Stimulated activated naive CD8-positive, alpha-beta T cell treated with anti-CD3 and anti-CD28 coated beads, Interleukin-15, amount 100 ng/mL, for 72 hours (primary cell): ENCODE measurements around the gene POU3F2.
A peak's percentile ranks its signal among the peaks of the same experiment; 100 is the strongest.

Source experiments
- ATAC-seq: fragments of 150-1000 bp; cut with Tn5 transposase; 2 replicates; pipeline ENCODE4 v1.10.0; 2021; ENCODE audit warnings: mild to moderate bottlenecking, moderate library complexity
- DNase-seq, 2 donors: peaks; one replicate each; pipeline ENCODE4 v3.0.0; 2021 to 2022
- H3K27ac Mint-ChIP-seq, 2 donors: one replicate each; pipeline ENCODE4 v1.8.0; 2022; ENCODE audit warnings: mild to moderate bottlenecking in 2 of 2, mixed read lengths in 2 of 2, moderate library complexity in 2 of 2
- H3K27me3 Mint-ChIP-seq: one replicate; pipeline ENCODE4 v1.8.0; 2022; ENCODE audit warnings: mixed read lengths
- H3K4me1 Mint-ChIP-seq: one replicate; pipeline ENCODE4 v1.8.0; 2022; ENCODE audit warnings: mild to moderate bottlenecking, mixed read lengths
- H3K4me3 Mint-ChIP-seq, 2 donors: one replicate each; pipeline ENCODE4 v1.8.0; 2022; ENCODE audit warnings: mild to moderate bottlenecking in 2 of 2, mixed read lengths in 2 of 2, moderate library complexity in 1 of 2
- H3K9me3 Mint-ChIP-seq, 2 donors: one replicate each; pipeline ENCODE4 v1.8.0; 2022; ENCODE audit warnings: mixed read lengths in 2 of 2

POU3F2 gene

DNA sequence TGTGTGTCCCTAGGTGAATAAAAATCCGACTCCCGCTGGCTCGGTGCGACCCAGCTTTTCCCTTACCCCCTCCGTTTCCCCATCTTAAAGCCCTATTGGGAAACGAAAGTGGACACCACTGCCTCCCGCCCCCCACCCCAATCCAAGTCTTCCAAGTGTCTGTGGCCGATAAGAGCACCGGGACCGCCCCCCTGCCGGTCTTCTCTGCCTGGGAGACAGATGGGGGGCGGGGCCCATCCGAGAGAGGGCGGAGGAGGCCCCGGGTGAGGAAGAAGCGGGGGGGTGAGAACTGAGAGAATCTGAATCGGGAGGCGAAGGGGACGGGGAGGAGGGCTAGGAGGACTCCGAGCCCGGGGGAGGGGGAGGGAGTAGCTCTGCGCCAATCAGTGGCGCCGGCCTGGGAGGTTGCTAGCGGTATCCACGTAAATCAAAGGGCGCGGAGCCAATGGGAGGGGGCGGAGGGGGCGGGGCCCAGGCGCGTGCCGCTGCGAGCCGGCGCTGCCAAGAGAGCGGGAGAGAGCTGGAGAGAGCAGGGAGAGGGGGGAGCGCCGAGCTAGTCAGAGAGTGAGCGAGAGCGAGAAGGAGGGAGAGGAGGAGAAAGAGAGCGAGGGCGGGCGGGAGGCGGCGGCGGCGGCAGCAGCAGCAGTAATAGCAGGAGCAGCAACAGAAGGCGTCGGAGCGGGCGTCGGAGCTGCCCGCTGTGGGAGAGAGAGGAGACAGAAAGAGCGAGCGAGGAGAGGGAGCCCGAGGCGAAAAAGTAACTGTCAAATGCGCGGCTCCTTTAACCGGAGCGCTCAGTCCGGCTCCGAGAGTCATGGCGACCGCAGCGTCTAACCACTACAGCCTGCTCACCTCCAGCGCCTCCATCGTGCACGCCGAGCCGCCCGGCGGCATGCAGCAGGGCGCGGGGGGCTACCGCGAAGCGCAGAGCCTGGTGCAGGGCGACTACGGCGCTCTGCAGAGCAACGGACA, at the start of gene POU3F2:
TSS of gene POU3F2 (plus strand) at position 515 of the 972 bp plus-strand sequence. CDS start at position 815, 300 bp downstream.
- peaks cover 57% of the 10 kb centered on the region for H3K4me1 Mint-ChIP-seq
- H3K27ac Mint-ChIP-seq, result peak within 1 kb of the TSS in 1 of 2 donors; percentile 49
- peak; percentile 78 for ATAC-seq
- peaks cover 97% of the 10 kb centered on the region for H3K27me3 Mint-ChIP-seq
- H3K9me3 Mint-ChIP-seq, result no peaks in the 10 kb centered on the region
- peak; percentile 38 to 56 for DNase-seq
- H3K4me3 Mint-ChIP-seq, result peak within 1 kb of the TSS; percentile 87 to 97

DNA sequence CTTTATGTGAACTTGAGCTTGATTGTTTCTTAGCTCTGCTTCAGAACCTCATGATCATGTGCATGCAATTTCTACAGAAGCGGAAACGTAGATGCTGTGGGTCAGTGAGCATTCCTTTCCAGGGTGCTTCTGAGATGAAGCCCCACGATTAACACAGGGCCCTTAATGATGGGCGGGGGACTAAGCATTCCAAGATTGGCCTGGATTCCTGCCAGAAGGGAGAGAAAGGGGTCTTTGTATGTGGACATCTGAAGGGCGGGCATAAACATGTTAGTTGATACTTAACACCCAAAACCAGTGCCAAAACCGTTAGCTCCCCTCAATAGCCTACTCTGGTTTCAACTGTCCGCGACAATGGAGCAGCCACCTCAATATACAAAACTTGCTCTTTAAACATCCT, 46.9 kb upstream of the POU3F2 start:
- DNase-seq, result no peak
- Mint-ChIP-seq H3K4me1 (peaks cover 5% of the 10 kb centered on the region), H3K9me3 (no peaks in the 10 kb centered on the region), H3K27ac (no peak overlapping the region), H3K27me3 (peaks cover 38% of the 10 kb centered on the region), H3K4me3 (no peak overlapping the region)
- ATAC-seq, result no peak

DNA sequence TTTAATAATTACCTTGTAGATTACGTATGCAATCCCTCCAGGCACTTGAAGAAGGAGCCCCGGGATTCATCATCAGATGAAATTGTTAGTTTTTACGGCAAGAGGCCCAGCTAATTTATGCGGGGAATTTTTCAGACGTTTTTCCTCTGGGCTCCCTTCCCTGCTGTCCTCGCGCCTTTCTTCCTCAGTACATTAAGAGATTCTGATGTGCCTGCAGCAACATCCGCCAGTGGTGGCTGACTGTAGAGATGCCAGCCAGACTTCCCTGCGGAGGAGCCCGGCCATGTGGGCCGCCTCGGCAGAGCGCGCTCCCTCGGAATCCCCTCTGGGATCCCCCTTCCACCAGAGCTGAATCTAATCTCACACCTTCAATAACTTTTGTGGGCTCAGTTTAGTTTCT, 46.4 kb upstream of the POU3F2 start:
- DNase-seq, result no peak
- Mint-ChIP-seq H3K27me3 (peaks cover 33% of the 10 kb centered on the region), H3K27ac (no peak overlapping the region), H3K4me3 (no peak overlapping the region), H3K4me1 (no peaks in the 10 kb centered on the region), H3K9me3 (no peaks in the 10 kb centered on the region)
- ATAC-seq, result no peak

DNA sequence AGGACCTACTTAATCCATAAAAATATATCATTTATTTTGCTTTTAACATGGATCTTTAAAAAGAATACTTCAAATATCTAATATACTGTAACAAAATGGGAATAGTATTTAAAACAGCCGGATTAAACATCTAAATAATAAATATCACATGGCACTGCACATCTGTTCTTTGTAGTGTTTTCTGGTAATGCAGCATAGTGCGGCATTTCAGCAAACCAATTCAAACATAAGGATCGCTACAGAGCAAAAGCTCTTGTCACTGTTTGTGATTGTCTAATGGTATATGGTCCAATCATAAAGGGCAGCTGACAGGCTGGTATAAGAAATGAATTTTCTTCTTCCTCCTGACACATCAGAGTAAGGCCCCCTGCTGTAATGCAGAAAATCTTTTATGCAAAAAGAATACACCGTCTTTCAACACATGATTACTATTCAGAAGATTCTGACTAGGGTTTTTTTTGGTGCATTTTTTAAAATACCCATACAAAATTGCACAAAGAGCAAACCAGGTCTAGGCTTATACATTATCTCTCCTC, 40.0 kb upstream of the POU3F2 start:
- ATAC-seq (no peak), DNase-seq (no peak)
- no peak overlapping the region for H3K27ac Mint-ChIP-seq
- no peaks in the 10 kb centered on the region for H3K9me3 Mint-ChIP-seq
- H3K27me3 Mint-ChIP-seq, result peaks cover 22% of the 10 kb centered on the region
- no peaks in the 10 kb centered on the region for H3K4me1 Mint-ChIP-seq
- no peak overlapping the region for H3K4me3 Mint-ChIP-seq

DNA sequence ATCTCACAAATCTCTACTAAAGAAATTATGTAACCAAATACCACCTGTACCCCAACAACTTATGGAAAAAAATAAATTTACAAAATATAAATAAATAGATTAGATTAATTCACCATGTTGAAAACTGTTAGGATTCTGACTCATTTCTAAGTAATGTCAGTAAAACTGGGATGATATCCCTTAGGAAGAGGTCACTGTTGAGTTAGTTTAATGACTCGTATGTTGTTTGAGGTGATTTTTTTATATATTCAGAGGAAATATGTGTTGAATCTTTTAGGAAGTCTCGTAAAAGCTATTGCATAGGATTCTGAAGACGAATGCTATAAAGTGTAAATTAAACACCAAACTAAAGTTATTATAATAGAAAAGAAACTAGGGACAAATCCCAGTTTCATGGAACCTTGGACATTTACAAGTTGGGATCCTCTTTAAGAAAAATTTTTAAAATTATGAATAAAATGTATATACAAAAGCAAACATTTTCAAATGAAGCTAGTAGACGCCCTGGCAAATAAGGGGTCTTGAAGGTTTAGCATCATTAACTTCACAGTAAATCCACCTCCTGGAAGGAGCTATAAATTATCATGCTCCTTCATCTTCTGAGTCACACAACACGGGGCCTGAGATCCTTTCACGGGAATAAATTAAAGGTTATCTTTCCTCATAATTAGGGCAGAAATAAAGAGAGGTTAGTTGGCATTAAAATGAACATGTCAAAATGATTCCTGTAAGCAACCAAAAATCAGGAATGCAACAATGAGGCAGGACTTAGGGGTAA, 37.0 kb upstream of the POU3F2 start:
- Mint-ChIP-seq H3K9me3 (no peaks in the 10 kb centered on the region), H3K4me1 (no peaks in the 10 kb centered on the region), H3K27ac (no peak overlapping the region), H3K4me3 (no peak overlapping the region), H3K27me3 (peaks cover 34% of the 10 kb centered on the region)
- no peak for ATAC-seq
- no peak for DNase-seq

DNA sequence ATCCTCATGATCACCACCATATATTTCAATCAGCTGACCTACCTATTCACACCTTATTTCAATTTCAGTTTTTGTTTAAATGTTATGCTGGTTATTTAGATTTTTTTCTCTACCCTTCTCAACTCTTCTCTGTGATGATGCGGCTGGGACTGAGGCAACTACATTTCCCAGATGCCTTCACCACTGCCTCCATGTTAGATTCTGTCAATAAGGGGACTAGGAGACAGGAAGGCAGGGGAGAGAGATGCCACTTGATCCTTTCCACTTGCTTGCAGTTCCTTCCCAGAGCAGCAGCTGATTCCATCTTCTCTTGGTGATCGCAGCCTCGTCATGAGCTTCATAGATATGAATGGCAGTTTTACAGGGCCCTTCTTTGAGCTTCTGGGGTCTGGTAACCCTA, 33.5 kb upstream of the POU3F2 start:
- DNase-seq (no peak), ATAC-seq (no peak)
- H3K27ac Mint-ChIP-seq, result no peak overlapping the region
- H3K9me3 Mint-ChIP-seq, result peaks cover 0 to under 1% of the 10 kb centered on the region in 2 donors
- H3K27me3 Mint-ChIP-seq, result peaks cover 47% of the 10 kb centered on the region
- H3K4me1 Mint-ChIP-seq, result no peaks in the 10 kb centered on the region
- H3K4me3 Mint-ChIP-seq, result no peak overlapping the region

DNA sequence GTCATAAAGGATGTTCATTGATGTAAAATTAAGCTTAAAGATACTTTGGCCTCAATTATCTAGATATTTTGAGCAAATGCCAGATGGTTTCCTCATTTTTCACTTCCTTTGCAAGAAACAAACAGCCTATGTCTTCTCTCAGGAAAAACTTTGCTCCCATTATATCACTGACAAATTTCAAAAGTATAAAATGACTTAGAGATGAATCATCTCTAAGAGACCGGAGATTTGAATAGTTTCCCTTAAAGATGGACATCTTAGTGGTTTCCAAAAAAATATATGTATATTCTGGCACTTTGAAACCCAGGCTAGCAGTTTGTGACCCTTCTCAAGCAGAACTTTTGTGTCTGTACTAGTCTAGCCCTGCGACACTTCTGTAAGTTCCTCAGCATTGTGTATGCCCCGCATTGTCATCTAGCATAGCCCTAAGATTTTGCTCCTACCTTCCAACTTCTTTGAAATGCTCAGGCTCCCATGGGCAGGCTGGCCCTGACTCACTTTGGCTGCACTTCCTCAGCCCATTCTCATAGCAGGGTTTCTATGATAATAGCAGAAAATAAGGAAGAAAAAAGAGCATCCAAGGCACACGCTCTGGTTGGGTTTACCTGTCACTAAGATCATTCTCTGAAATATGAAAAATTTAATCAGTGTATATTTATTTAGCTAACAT, 25.7 kb upstream of the POU3F2 start:
- H3K27ac Mint-ChIP-seq, result no peak overlapping the region
- H3K4me1 Mint-ChIP-seq, result no peaks in the 10 kb centered on the region
- H3K9me3 Mint-ChIP-seq, result peaks cover 0 to 7% of the 10 kb centered on the region in 2 donors
- H3K4me3 Mint-ChIP-seq, result no peak overlapping the region
- no peak for DNase-seq
- H3K27me3 Mint-ChIP-seq, result peaks cover 27% of the 10 kb centered on the region
- no peak for ATAC-seq

DNA sequence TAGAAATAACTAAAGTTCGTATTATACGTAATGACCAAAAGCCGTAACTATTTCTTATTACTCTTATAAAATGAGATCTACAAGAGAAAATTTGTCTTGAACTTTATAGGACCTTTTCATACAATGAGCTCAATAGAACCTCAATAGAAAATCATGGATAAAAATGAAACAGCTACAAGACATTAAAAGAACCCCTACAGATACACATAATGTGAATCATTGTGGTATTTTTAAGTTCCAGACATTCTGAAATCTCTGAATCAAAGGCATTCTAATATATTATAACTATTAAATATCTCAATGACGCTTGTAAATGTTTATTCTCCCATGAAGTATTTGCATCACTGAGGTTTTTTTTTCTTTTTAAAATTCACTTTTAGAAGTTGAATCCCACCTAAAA, 22.2 kb upstream of the POU3F2 start:
- DNase-seq, result no peak
- no peak for ATAC-seq
- no peak overlapping the region for H3K4me3 Mint-ChIP-seq
- H3K4me1 Mint-ChIP-seq, result no peaks in the 10 kb centered on the region
- no peaks in the 10 kb centered on the region for H3K9me3 Mint-ChIP-seq
- peaks cover 2% of the 10 kb centered on the region for H3K27me3 Mint-ChIP-seq
- no peak overlapping the region for H3K27ac Mint-ChIP-seq

DNA sequence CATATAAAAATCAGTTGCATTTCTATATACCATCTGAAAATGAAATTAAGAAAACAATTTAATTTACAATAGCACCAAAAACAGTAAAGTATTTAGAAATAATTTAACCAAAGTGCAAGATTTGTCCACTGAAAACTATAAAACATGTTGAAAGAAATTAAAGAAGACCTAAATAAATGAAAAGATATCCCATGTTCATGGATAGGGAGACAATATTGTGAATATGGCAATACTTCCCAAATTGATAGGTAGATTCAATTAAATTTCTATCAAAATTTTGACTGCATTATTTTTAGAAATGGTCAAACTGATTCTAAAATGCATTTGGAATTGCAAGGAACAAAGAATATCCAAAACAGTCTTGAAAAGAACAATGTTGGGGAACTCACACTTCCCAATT, 17.6 kb upstream of the POU3F2 start:
- no peak overlapping the region for H3K27ac Mint-ChIP-seq
- H3K27me3 Mint-ChIP-seq, result peaks cover 37% of the 10 kb centered on the region
- DNase-seq (no peak), ATAC-seq (no peak)
- peaks cover 0 to 7% of the 10 kb centered on the region in 2 donors for H3K9me3 Mint-ChIP-seq
- no peak overlapping the region for H3K4me3 Mint-ChIP-seq
- H3K4me1 Mint-ChIP-seq, result no peaks in the 10 kb centered on the region

DNA sequence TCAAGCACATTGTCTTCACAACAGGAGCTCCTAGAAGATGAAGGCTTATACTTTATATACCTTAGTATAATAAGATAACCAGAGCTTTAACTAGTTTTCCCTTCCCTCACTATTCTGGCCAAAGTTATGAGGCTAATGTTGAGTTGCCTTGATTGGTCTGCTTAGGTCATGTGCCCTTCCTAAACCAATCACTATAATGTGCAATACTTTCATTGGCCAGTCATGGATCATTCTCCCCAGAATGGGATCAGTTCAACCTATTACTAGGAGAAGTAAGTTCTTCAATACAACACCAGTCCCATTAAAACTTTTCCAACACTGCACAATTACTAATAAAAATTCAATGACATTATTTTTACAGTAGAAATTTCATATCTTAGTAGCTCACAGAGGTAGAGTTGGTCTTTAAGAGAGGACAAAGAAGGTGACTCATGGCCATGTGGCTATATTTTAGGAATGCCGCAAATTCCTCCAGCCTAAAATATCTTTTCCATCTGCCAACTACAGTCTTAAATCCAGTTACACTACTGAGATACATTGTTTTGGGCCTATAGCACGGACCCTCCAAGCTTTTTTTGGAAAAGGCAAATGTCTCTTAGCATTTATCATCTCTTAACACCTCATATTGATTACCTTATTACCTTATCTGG, 12.5 kb upstream of the POU3F2 start:
- ATAC-seq (no peak), DNase-seq (no peak)
- H3K4me1 Mint-ChIP-seq, result peaks cover 27% of the 10 kb centered on the region
- H3K27ac Mint-ChIP-seq, result no peak overlapping the region
- no peak overlapping the region for H3K4me3 Mint-ChIP-seq
- peaks cover 0 to 7% of the 10 kb centered on the region in 2 donors for H3K9me3 Mint-ChIP-seq
- H3K27me3 Mint-ChIP-seq, result peaks cover 84% of the 10 kb centered on the region

DNA sequence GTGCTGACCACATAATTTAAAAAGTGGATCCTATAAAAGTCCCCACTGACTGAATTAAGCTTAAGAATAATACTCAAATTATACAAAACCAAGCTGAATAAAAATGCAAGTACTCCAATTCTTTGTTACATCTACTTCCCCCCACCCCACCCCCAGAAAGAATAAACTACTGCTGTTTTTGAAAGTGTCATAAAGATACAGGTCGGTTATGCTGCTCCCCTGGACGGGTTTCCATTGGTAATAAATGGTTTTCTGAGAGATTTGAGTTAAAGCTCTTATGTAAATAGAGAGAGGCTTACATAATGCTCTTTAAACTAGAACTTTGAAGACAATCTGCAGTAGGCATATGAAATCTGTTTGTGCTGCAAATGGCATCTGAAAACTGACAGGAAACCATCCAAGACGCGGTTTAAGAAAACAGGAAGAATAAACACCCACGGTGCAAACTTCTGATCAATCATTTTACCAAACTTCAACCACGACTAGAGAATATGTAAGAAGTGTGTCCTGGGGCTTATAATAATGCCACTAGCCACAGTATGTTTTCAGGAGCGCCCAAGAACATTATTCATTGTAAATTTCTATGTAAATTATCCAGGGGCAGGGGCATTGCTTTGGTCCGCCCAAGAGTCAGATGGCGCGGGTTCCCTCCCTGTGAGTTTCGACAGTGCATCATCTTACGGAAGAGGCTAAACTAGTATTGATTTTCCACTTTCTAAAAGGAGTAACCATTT, 10.8 kb upstream of the POU3F2 start:
- peak overlapping the region; percentile 61 to 73 for H3K4me3 Mint-ChIP-seq
- DNase-seq (no peak), ATAC-seq (no peak)
- H3K27me3 Mint-ChIP-seq, result peaks cover 89% of the 10 kb centered on the region
- H3K27ac Mint-ChIP-seq, result no peak overlapping the region
- H3K4me1 Mint-ChIP-seq, result peaks cover 43% of the 10 kb centered on the region
- peaks cover 0 to 5% of the 10 kb centered on the region in 2 donors for H3K9me3 Mint-ChIP-seq

DNA sequence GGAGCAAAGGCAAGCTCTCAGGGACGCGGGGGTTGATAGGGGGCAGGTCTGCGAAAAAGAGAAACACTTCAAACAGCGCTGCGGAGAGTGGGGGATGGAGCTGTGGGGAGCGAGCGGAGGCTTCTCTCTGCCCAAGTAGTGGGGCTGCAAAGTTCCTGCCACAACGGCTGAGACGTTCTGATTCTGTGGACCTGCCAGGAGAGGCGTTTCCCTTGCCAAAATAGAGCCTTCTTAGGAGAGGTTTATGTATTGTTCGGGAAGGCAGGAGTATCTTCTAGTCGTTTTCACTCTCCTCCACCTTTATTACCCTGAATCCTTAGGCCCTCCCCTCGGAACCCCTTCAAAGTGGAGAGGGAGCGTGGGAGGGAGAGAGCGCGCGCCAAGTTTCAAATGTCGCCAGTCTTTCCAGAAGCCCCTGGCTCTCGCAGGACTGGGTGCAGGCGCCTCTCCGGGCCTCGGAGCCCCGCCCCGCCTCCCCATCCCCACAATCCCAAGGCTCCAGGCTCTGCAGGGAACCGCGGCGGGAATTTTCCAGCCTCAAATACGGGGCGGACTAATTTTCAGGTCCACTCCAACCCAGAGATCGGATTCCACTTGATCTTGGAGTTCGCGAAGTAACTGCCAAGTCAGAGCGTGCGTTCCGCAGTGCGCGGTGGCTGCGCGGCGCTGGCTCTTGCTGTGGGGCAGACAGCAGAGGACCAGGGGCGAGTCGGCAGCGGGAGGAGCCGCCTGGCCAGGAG, 10.0 kb upstream of the POU3F2 start:
- no peak for ATAC-seq
- H3K4me3 Mint-ChIP-seq, result peak overlapping the region; percentile 61 to 73
- H3K9me3 Mint-ChIP-seq, result no peaks in the 10 kb centered on the region
- no peak overlapping the region for H3K27ac Mint-ChIP-seq
- peaks cover 89% of the 10 kb centered on the region for H3K27me3 Mint-ChIP-seq
- H3K4me1 Mint-ChIP-seq, result peaks cover 49% of the 10 kb centered on the region
- peak in 1 of 2 donors; percentile 12 for DNase-seq

DNA sequence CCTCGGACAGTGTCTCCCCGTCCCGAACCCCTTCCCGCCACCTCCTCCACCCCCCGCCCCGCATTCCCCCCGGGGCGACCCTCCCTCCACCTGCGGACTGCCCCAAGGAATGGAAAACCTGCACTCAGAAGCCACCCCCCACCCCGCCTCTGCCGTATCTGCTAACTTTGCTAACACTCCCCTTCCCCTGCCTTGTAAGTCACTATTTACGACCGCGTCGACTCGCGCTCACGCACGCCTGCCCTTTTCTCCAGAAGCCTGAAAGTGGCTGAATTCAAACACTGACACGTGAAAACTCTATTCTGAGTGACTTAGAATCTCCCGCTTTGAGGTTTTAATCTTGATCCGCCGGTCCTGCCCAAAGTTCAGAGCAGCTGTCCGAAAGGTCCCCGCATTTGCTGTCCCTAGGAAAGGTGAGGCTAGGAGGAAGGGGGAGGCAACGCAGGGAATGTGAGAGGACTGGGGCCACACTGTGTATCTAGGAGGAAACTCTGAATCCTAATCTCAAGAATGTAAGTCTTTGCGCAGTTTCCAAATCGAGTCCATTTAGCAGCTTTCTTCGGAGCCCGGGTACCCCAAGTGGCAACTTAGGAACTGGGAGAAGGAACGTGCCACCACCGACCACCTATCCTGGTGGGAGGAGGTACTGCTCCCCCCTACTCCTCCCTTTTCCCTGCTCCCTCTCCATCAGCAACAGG, 9.3 kb upstream of the POU3F2 start:
- Mint-ChIP-seq H3K27me3 (peaks cover 94% of the 10 kb centered on the region), H3K27ac (peak overlapping the region in 1 of 2 donors; percentile 76), H3K4me1 (peaks cover 52% of the 10 kb centered on the region), H3K4me3 (peak overlapping the region; percentile 8 to 65), H3K9me3 (no peaks in the 10 kb centered on the region)
- no peak for DNase-seq
- no peak for ATAC-seq
